ENCODE data around the gene CFAP77.

The CFAP77 gene

DNA sequence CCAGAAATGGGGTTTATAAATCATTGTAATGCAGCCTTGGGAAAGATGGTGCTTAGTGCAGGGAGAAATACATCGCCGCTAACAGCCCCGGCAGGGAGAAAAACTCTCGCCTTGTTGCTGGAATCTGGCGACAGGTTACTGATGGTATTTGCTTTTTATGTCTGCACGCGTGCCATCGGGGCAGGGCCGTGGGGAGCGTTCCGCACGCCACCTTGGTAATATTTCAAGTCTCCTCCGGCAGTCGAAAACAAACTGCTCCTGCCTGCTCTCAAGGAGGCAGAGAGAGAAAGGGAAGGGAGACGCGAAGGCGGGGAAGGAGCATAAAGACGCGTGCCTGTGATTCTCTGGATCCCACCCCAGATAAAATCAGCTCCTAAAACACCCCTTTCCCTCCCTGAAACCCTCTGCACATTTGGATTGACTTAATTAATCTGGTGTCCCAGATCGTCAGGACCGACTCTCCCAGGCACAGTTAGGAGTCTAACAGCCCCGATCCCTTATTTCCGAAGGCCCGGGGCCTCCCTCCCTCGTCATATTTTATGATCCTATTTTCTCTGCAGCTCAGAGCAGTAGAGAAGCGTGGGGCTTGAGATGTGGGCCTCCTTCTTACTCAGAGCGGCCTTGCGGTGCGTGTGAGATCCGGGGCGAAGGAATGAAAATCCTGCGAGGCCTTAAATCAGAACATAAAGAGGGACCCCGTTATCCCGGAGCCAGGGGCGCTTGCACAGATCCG is 47.7 kb downstream of the CFAP77 start:
- Histone ChIP-seq H3K36me3 (ENCODE audit: control insufficient read depth in 4 of 4, insufficient read depth in 4 of 4, low read length in 3 of 4) (no peaks in the 10 kb centered on the region), H3K4me3 (ENCODE audit: control insufficient read depth in 1 of 7, extremely low read depth in 1 of 7, insufficient read depth in 4 of 7, low read depth in 2 of 7, low read length in 6 of 7) (no peak overlapping the region), H3K27me3 (replicated peaks in 2 of 5; ENCODE audit: control insufficient read depth in 4 of 5, insufficient read depth in 5 of 5, low read length in 4 of 5) (peaks cover 0 to 11% (median 3%) of the 10 kb centered on the region in 5 experiments), H3K9me3 (ENCODE audit: control extremely low read depth in 1 of 5, control insufficient read depth in 4 of 5, insufficient read depth in 2 of 5, low read depth in 1 of 5, low read length in 4 of 5) (no peaks in the 10 kb centered on the region), H3K4me1 (ENCODE audit: control extremely low read depth in 1 of 4, control insufficient read depth in 4 of 4, insufficient read depth in 4 of 4, low read length in 3 of 4) (no peaks in the 10 kb centered on the region), H3K27ac (ENCODE audit: insufficient read depth in 1 of 2, low read depth in 1 of 2, low read length in 2 of 2, poor library complexity in 1 of 2, severe bottlenecking in 2 of 2) (no peak overlapping the region)
- ChIA-PET CTCF (no interaction called here), POLR2A (no interaction called here)
- 81% methylated on average over 28 of the region's 36 CpGs for WGBS (ENCODE audit: insufficient coverage)
- no peak for DNase-seq

DNA sequence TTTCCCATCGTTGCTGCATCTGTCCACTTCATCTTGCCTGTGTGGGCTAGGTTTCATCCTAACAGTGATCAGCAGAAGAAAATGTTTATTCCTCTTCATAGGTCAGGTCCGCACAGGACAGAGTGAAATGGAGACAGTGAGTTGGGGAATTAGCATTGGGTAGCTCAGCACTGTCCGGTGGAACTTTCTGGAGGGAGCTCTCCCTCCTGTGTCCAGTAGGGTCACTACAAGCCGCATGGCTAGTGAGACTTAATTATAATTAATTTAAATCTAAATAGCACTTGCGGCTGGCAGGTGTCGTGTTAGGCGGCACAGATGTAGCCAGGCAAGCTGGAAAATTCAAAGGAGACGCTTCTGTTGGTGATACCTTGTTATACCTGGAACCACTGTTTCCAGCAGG is 48.4 kb downstream of the CFAP77 start:
- H3K4me1 ChIP-seq (ENCODE audit: control extremely low read depth in 1 of 4, control insufficient read depth in 4 of 4, insufficient read depth in 4 of 4, low read length in 3 of 4), result no peaks in the 10 kb centered on the region
- ChIA-PET POLR2A (no interaction called here), CTCF (no interaction called here)
- DNase-seq, result no peak
- no peak overlapping the region for H3K27ac ChIP-seq (ENCODE audit: insufficient read depth in 1 of 2, low read depth in 1 of 2, low read length in 2 of 2, poor library complexity in 1 of 2, severe bottlenecking in 2 of 2)
- H3K36me3 ChIP-seq (ENCODE audit: control insufficient read depth in 4 of 4, insufficient read depth in 4 of 4, low read length in 3 of 4), result no peaks in the 10 kb centered on the region
- H3K9me3 ChIP-seq (ENCODE audit: control extremely low read depth in 1 of 5, control insufficient read depth in 4 of 5, insufficient read depth in 2 of 5, low read depth in 1 of 5, low read length in 4 of 5), result no peaks in the 10 kb centered on the region
- peaks cover 0 to 11% (median 3%) of the 10 kb centered on the region in 5 experiments for H3K27me3 ChIP-seq (replicated peaks in 2 of 5; ENCODE audit: control insufficient read depth in 4 of 5, insufficient read depth in 5 of 5, low read length in 4 of 5)
- 100% methylated on average over 4 of the region's 8 CpGs for WGBS (ENCODE audit: insufficient coverage)
- no peak overlapping the region for H3K4me3 ChIP-seq (ENCODE audit: control insufficient read depth in 1 of 7, extremely low read depth in 1 of 7, insufficient read depth in 4 of 7, low read depth in 2 of 7, low read length in 6 of 7)

DNA sequence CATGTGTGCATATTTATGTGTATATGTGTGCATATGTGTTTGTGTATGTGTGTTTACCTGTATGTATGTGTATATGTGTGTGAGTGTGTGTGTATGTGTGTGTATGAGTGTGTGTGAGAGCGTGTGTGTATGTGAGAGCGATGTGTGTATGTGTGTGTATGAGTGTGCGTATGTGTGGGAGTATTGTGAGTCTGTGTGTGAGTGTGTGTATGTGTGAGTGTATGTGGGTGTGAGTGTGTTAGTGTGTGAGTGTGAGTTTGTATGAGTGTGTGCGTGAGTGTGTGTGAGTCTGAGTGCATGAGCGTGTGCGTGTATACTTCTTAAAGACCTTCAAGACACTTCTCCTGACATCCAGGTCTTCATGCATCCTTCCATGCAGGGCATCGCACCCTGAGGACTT is 49.6 kb downstream of the CFAP77 start:
- DNase-seq, result no peak
- no peak overlapping the region for H3K4me3 ChIP-seq (ENCODE audit: control insufficient read depth in 1 of 7, extremely low read depth in 1 of 7, insufficient read depth in 4 of 7, low read depth in 2 of 7, low read length in 6 of 7)
- H3K27me3 ChIP-seq (replicated peaks in 2 of 5; ENCODE audit: control insufficient read depth in 4 of 5, insufficient read depth in 5 of 5, low read length in 4 of 5), result peaks cover 0 to 3% (median 3%) of the 10 kb centered on the region in 5 experiments
- POLR2A ChIA-PET, result no interaction called here
- no peaks in the 10 kb centered on the region for H3K4me1 ChIP-seq (ENCODE audit: control extremely low read depth in 1 of 4, control insufficient read depth in 4 of 4, insufficient read depth in 4 of 4, low read length in 3 of 4)
- 100% methylated on average over 3 of the region's 7 CpGs for whole genome bisulfite sequencing (ENCODE audit: insufficient coverage)
- H3K27ac ChIP-seq (ENCODE audit: insufficient read depth in 1 of 2, low read depth in 1 of 2, low read length in 2 of 2, poor library complexity in 1 of 2, severe bottlenecking in 2 of 2), result no peak overlapping the region
- H3K36me3 ChIP-seq (ENCODE audit: control insufficient read depth in 4 of 4, insufficient read depth in 4 of 4, low read length in 3 of 4), result no peaks in the 10 kb centered on the region
- CTCF ChIA-PET, result no interaction called here
- H3K9me3 ChIP-seq (ENCODE audit: control extremely low read depth in 1 of 5, control insufficient read depth in 4 of 5, insufficient read depth in 2 of 5, low read depth in 1 of 5, low read length in 4 of 5), result no peaks in the 10 kb centered on the region

DNA sequence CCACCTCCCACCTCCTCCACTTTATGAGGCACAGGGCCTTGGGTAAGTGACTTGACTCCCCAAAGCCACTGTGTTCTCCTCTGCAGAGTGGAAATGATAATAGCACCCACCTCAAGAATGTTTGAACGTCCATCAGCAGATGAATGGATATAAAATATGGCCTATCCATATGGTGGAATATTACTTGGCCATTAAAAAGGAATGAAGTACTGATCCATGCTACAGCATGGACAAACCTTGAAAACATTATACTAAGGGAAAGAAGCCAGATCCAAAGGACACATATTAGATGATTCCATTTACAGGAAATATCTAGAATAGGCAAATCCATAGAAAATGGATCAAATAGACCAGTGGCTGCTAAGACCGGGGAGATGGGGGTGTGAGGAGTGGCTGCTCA is 50.2 kb downstream of the CFAP77 start:
- Histone ChIP-seq H3K36me3 (ENCODE audit: control insufficient read depth in 4 of 4, insufficient read depth in 4 of 4, low read length in 3 of 4) (no peaks in the 10 kb centered on the region), H3K27ac (ENCODE audit: insufficient read depth in 1 of 2, low read depth in 1 of 2, low read length in 2 of 2, poor library complexity in 1 of 2, severe bottlenecking in 2 of 2) (no peak overlapping the region), H3K9me3 (ENCODE audit: control extremely low read depth in 1 of 5, control insufficient read depth in 4 of 5, insufficient read depth in 2 of 5, low read depth in 1 of 5, low read length in 4 of 5) (peaks cover 0 to 1% (median 0%) of the 10 kb centered on the region in 5 experiments), H3K4me3 (ENCODE audit: control insufficient read depth in 1 of 7, extremely low read depth in 1 of 7, insufficient read depth in 4 of 7, low read depth in 2 of 7, low read length in 6 of 7) (no peak overlapping the region), H3K4me1 (ENCODE audit: control extremely low read depth in 1 of 4, control insufficient read depth in 4 of 4, insufficient read depth in 4 of 4, low read length in 3 of 4) (no peaks in the 10 kb centered on the region), H3K27me3 (replicated peaks in 2 of 5; ENCODE audit: control insufficient read depth in 4 of 5, insufficient read depth in 5 of 5, low read length in 4 of 5) (peaks cover 0 to 3% (median 2%) of the 10 kb centered on the region in 5 experiments)
- WGBS (ENCODE audit: insufficient coverage), result 100% methylated on average over 1 of the region's 2 CpGs
- ChIA-PET CTCF (no interaction called here), POLR2A (no interaction called here)
- DNase-seq, result no peak

DNA sequence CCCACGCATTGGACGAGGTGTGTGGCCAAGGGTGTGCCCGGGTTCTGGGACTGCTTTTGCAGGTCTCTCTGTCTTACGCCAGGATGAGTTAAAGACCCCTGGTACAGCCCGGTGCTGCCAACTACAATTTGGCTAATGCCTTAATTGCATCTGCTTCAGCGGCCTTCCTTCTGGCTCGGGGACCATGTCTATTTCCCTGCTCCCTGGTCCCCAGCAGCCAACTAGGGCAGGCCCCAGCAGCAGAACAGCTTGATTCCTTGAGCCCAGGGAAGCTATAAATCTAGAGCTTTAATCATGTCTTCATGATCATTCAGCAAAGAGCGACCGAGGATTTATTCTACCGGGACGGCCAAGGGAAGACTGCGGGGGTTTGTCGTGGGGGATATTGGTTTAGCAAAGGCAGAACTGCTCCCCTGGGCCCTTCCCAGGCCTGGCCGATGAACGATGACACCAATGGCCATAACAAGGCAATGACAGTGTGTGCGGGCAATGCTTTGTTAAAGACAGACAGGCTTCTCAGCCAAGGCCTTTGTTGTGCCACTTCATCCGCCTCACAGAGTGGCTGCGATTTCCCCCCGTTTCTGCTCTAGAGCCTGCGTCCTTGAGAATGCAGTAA is 51.4 kb downstream of the CFAP77 start:
- Histone ChIP-seq H3K36me3 (ENCODE audit: control insufficient read depth in 4 of 4, insufficient read depth in 4 of 4, low read length in 3 of 4) (no peaks in the 10 kb centered on the region), H3K9me3 (ENCODE audit: control extremely low read depth in 1 of 5, control insufficient read depth in 4 of 5, insufficient read depth in 2 of 5, low read depth in 1 of 5, low read length in 4 of 5) (peaks cover 0 to 3% (median 0%) of the 10 kb centered on the region in 5 experiments), H3K27me3 (replicated peaks in 2 of 5; ENCODE audit: control insufficient read depth in 4 of 5, insufficient read depth in 5 of 5, low read length in 4 of 5) (peaks cover 0 to 8% (median 2%) of the 10 kb centered on the region in 5 experiments), H3K4me3 (ENCODE audit: control insufficient read depth in 1 of 7, extremely low read depth in 1 of 7, insufficient read depth in 4 of 7, low read depth in 2 of 7, low read length in 6 of 7) (no peak overlapping the region), H3K27ac (ENCODE audit: insufficient read depth in 1 of 2, low read depth in 1 of 2, low read length in 2 of 2, poor library complexity in 1 of 2, severe bottlenecking in 2 of 2) (no peak overlapping the region), H3K4me1 (ENCODE audit: control extremely low read depth in 1 of 4, control insufficient read depth in 4 of 4, insufficient read depth in 4 of 4, low read length in 3 of 4) (no peaks in the 10 kb centered on the region)
- CTCF ChIA-PET, result no interaction called here
- POLR2A ChIA-PET, result no interaction called here
- 97% methylated on average over 20 of the region's 20 CpGs for WGBS (ENCODE audit: insufficient coverage)
- no peak for DNase-seq

- CTCF ChIA-PET, result no interaction called here
- POLR2A ChIA-PET, result no interaction called here
- 95% methylated on average over 11 of the region's 11 CpGs for WGBS (ENCODE audit: insufficient coverage)
- Histone ChIP-seq H3K9me3 (ENCODE audit: control extremely low read depth in 1 of 5, control insufficient read depth in 4 of 5, insufficient read depth in 2 of 5, low read depth in 1 of 5, low read length in 4 of 5) (peaks cover 0 to 3% (median 0%) of the 10 kb centered on the region in 5 experiments), H3K27ac (ENCODE audit: insufficient read depth in 1 of 2, low read depth in 1 of 2, low read length in 2 of 2, poor library complexity in 1 of 2, severe bottlenecking in 2 of 2) (no peak overlapping the region), H3K4me1 (ENCODE audit: control extremely low read depth in 1 of 4, control insufficient read depth in 4 of 4, insufficient read depth in 4 of 4, low read length in 3 of 4) (no peaks in the 10 kb centered on the region), H3K4me3 (ENCODE audit: control insufficient read depth in 1 of 7, extremely low read depth in 1 of 7, insufficient read depth in 4 of 7, low read depth in 2 of 7, low read length in 6 of 7) (no peak overlapping the region), H3K36me3 (ENCODE audit: control insufficient read depth in 4 of 4, insufficient read depth in 4 of 4, low read length in 3 of 4) (no peaks in the 10 kb centered on the region), H3K27me3 (replicated peaks in 2 of 5; ENCODE audit: control insufficient read depth in 4 of 5, insufficient read depth in 5 of 5, low read length in 4 of 5) (peaks cover 0 to 11% (median 2%) of the 10 kb centered on the region in 5 experiments)
- no peak for DNase-seq
Observed at GRCh38 chr9:132461971-132462370, 52.0 kb downstream of the CFAP77 start.

GRCh38 chr9:132464547-132464946 is 54.5 kb downstream of the CFAP77 start:
- 89% methylated on average over 8 of the region's 9 CpGs for WGBS (ENCODE audit: insufficient coverage)
- peaks cover 0 to 11% (median 0%) of the 10 kb centered on the region in 5 experiments for H3K27me3 ChIP-seq (replicated peaks in 2 of 5; ENCODE audit: control insufficient read depth in 4 of 5, insufficient read depth in 5 of 5, low read length in 4 of 5)
- H3K27ac ChIP-seq (ENCODE audit: insufficient read depth in 1 of 2, low read depth in 1 of 2, low read length in 2 of 2, poor library complexity in 1 of 2, severe bottlenecking in 2 of 2), result no peak overlapping the region
- no peaks in the 10 kb centered on the region for H3K4me1 ChIP-seq (ENCODE audit: control extremely low read depth in 1 of 4, control insufficient read depth in 4 of 4, insufficient read depth in 4 of 4, low read length in 3 of 4)
- no peak overlapping the region for H3K4me3 ChIP-seq (ENCODE audit: control insufficient read depth in 1 of 7, extremely low read depth in 1 of 7, insufficient read depth in 4 of 7, low read depth in 2 of 7, low read length in 6 of 7)
- no peaks in the 10 kb centered on the region for H3K36me3 ChIP-seq (ENCODE audit: control insufficient read depth in 4 of 4, insufficient read depth in 4 of 4, low read length in 3 of 4)
- POLR2A ChIA-PET, result no interaction called here
- peaks cover 0 to 3% (median 0%) of the 10 kb centered on the region in 5 experiments for H3K9me3 ChIP-seq (ENCODE audit: control extremely low read depth in 1 of 5, control insufficient read depth in 4 of 5, insufficient read depth in 2 of 5, low read depth in 1 of 5, low read length in 4 of 5)
- CTCF ChIA-PET, result no interaction called here
- DNase-seq, result no peak

Measured in common myeloid progenitor, CD34-positive (primary cell).